BLaER1 (cell line): ENCODE data around the gene FAM221A.

Experiments used
- H3K27ac ChIP-seq: shearing (Covaris generic); formaldehyde crosslinking; 2 replicates; pipeline ENCODE4 v1.8.1; 2022
- H3K27me3 ChIP-seq: shearing (Covaris generic); formaldehyde crosslinking; 2 replicates; pipeline ENCODE4 v1.8.1; 2022
- H3K36me3 ChIP-seq: shearing (Covaris generic); formaldehyde crosslinking; 2 replicates; pipeline ENCODE4 v1.8.1; 2022
- H3K4me1 ChIP-seq: shearing (Covaris generic); formaldehyde crosslinking; 2 replicates; pipeline ENCODE4 v1.8.1; 2022
- H3K4me2 ChIP-seq: shearing (Covaris generic); formaldehyde crosslinking; 2 replicates; pipeline ENCODE4 v1.8.1; 2022
- H3K4me3 ChIP-seq: shearing (Covaris generic); formaldehyde crosslinking; 2 replicates; pipeline ENCODE4 v1.8.1; 2022
- H3K9ac ChIP-seq: shearing (Covaris generic); formaldehyde crosslinking; 2 replicates; pipeline ENCODE4 v1.8.1; 2022
- H3K9me3 ChIP-seq: shearing (Covaris generic); formaldehyde crosslinking; 2 replicates; pipeline ENCODE4 v1.8.1; 2022
- H4K20me1 ChIP-seq: shearing (Covaris generic); formaldehyde crosslinking; 2 replicates; pipeline ENCODE4 v1.8.1; 2022
- Cebpa-rat ChIP-seq: shearing (Covaris generic); IDR thresholded peaks from 2 replicates; pipeline ENCODE4 v1.8.1; 2022

Gene FAM221A

DNA sequence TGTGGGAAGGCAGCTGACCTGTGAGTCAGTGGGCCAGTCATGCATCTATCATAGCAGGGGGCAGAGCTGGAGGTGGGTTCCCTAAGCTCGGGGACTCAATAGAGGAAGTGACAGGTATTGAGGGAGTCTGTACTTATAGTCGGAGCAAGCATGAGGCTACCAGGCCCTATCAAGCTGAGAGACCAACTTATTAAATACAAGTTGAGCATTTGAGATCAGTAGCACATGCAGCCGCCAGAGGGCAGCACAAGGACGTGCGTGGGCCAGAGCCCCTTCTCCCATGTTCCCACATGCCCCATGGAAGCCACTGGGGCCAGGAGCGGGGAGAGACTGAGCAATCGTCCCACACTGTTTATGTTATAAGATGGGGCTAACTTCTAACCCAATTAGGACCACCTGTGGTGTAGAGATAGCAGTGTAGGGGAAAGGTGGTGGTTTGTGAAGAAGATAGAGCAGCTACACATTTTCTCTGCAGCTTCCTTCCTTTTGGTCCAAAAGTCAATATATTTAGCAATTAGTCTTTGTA is 17.0 kb downstream of the FAM221A start:
- H3K4me2 ChIP-seq: no peak overlapping the region

DNA sequence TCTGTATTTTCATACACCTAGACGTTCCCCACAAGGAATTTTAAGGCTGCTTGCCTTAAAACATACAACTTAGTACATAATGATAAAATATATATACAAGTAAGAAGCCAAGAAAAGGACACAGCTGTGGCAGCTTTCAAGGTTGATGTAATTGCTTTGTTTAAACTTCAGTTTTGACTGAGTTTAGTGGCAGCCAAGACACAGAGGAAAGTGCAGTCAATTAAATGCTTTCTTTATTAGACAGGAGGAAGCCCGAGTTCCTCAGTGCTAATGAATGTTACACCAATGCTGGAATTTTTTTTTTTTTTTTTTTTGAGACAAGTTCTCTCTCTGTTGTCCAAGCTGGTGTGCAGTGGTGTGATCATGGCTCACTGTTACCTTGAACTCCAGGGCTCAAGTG is 18.8 kb downstream of the FAM221A start:
- peaks cover 78% of the 10 kb centered on the region for H3K36me3 ChIP-seq
- TF ChIP-seq Cebpa-rat: no peak
- peaks cover 15% of the 10 kb centered on the region for H3K9me3 ChIP-seq
- no peaks in the 10 kb centered on the region for H3K4me1 ChIP-seq
- H3K4me2 ChIP-seq: no peak overlapping the region
- no peaks in the 10 kb centered on the region for H3K27me3 ChIP-seq
- H4K20me1 ChIP-seq: no peaks in the 10 kb centered on the region
- no peak overlapping the region for H3K27ac ChIP-seq
- no peak overlapping the region for H3K9ac ChIP-seq
- no peak overlapping the region for H3K4me3 ChIP-seq

More for the DNA sequence above, 17.0 kb downstream of the FAM221A start:
- peaks cover 12% of the 10 kb centered on the region for H3K9me3 ChIP-seq
- no peaks in the 10 kb centered on the region for H3K4me1 ChIP-seq
- H3K27ac ChIP-seq: no peak overlapping the region
- TF ChIP-seq Cebpa-rat: no peak
- H4K20me1 ChIP-seq: no peaks in the 10 kb centered on the region
- no peak overlapping the region for H3K9ac ChIP-seq
- H3K27me3 ChIP-seq: no peaks in the 10 kb centered on the region
- no peak overlapping the region for H3K4me3 ChIP-seq
- H3K36me3 ChIP-seq: peaks cover 80% of the 10 kb centered on the region

DNA sequence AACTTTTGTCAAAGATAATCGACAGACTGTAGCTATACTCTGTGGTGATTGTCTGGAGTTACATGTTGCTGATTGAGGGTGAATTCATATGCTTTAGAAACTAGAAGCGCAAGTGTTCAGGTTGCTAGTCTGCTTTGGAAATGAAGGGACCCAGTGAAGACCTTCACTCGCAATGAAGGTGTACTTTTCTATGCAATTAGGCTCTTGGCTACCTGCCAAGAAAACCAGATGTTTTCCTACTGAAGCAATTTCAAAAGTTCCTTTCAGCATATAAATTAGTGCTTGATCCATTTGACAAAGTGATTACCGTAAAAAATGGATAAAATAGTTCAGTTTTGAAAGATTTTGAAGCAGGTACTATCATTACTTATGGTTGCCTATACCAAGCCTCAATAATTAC is 20.0 kb downstream of the FAM221A start:
- H3K9me3 ChIP-seq: peaks cover 25% of the 10 kb centered on the region
- H3K4me2 ChIP-seq: no peak overlapping the region
- H3K4me1 ChIP-seq: no peaks in the 10 kb centered on the region
- no peak overlapping the region for H3K9ac ChIP-seq
- H3K4me3 ChIP-seq: no peak overlapping the region
- TF ChIP-seq Cebpa-rat: no peak
- no peak overlapping the region for H3K27ac ChIP-seq
- H4K20me1 ChIP-seq: no peaks in the 10 kb centered on the region
- H3K36me3 ChIP-seq: peaks cover 78% of the 10 kb centered on the region
- no peaks in the 10 kb centered on the region for H3K27me3 ChIP-seq

DNA sequence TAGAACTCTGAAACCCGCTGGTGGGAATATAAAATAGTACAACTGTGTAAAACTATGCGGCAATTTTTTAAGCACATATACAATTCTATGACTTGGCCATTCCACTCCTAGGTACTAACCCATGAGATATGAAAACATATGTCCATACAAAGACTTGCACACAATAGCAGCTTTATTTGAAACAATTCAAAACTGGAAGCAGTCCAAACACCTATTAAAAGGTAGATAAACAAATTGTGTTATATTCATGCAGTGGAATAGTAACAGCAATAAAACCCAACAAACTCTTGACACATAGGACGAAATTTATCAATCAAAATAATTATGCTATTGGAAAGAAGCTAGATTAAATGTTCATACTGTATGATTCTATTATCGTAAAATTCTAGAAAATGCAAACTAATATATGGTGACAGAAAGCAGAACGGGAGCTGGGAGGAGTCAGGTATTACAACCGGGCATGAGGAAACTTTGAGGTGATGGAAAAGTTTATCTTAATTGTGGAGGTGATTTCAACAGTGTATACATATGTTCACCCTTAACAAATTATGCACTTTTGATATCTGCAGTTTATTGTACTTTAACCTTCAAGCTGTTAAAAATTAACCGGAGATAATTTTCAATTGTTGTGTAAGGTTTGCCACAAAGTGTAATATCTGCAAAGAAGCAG is 29.2 kb downstream of the FAM221A start:
- H3K27ac ChIP-seq: no peak overlapping the region
- TF ChIP-seq Cebpa-rat: no peak
- no peaks in the 10 kb centered on the region for H3K4me1 ChIP-seq
- H3K9ac ChIP-seq: no peak overlapping the region
- no peak overlapping the region for H3K4me3 ChIP-seq
- H3K36me3 ChIP-seq: peaks cover 25% of the 10 kb centered on the region
- no peaks in the 10 kb centered on the region for H4K20me1 ChIP-seq
- no peak overlapping the region for H3K4me2 ChIP-seq
- no peaks in the 10 kb centered on the region for H3K27me3 ChIP-seq
- peaks cover 21% of the 10 kb centered on the region for H3K9me3 ChIP-seq

DNA sequence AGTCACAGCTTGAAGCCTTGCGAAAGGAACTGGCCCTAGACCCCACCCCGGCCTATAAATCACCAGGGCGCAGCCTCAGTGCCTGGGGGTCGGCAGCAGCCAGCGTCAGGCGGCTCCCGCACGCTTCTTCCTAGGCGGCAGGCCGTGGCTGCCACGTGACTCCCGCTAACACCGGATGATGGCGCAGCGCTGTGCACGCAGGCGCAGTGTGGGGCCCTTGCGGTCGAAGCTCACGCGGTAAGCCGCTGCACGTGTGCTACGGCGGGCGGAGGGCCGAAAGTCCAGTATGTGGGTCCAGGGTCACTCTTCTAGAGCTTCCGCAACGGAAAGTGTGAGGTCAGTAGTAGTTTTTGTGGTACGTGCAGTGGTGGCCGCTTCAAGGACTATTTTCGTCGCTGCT is 30.0 kb downstream of the FAM221A start, which contains the start of gene STK31:
STK31 (plus strand) TSS at position 220 of the 400 bp plus-strand sequence; CDS start at position 287, 67 bp downstream.
- no peak for TF ChIP-seq Cebpa-rat
- Histone ChIP-seq H3K4me3 (no peak within 1 kb of the TSS), H3K9ac (no peak within 1 kb of the TSS), H3K9me3 (peaks cover 13% of the 10 kb centered on the region), H3K4me1 (no peaks in the 10 kb centered on the region), H3K4me2 (no peak within 1 kb of the TSS), H3K27me3 (no peaks in the 10 kb centered on the region), H3K36me3 (peaks cover 17% of the 10 kb centered on the region), H4K20me1 (no peaks in the 10 kb centered on the region), H3K27ac (no peak within 1 kb of the TSS)

DNA sequence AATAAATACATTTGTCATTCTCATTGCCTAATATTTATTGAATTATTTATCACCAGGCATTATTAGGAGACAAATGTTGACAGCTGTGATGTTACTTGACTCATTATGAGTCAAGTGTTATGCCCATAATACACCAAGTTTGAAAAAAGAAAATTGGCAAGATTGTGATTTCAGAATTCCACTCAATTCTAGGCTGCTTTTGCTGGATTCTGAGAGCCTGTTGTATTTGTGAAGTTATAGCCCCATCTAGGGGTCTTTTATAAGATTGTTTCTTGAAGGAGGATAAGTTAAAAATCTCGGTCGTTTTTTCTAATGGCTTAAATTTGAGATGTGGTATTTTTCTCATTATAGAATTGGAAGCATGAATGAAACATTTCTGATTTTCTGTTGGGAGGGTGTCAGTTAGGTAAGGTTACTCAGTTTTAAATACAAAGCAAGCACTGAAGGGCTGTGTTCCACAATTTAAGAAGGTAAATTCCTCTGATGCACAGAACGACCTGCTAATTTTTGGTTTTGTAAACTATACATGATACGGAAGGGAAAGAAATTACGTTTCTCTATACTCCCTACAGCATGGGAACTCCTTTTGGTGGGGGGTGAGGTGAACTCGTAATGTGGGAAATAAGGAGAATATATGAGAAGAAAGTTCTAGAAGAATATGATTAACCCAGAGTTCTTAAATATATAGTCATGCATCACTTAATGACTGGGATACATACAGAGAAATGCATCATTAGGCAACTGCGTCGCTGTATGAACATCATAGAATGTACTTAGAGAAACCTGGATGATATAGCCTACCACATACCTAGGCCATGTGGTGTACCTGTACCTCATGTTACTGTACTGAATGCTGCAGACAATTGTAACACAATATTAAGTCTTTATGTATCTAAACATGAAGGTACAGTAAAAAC is 32.6 kb downstream of the FAM221A start:
- Histone ChIP-seq H3K4me3 (no peak overlapping the region), H3K4me2 (no peak overlapping the region)

DNA sequence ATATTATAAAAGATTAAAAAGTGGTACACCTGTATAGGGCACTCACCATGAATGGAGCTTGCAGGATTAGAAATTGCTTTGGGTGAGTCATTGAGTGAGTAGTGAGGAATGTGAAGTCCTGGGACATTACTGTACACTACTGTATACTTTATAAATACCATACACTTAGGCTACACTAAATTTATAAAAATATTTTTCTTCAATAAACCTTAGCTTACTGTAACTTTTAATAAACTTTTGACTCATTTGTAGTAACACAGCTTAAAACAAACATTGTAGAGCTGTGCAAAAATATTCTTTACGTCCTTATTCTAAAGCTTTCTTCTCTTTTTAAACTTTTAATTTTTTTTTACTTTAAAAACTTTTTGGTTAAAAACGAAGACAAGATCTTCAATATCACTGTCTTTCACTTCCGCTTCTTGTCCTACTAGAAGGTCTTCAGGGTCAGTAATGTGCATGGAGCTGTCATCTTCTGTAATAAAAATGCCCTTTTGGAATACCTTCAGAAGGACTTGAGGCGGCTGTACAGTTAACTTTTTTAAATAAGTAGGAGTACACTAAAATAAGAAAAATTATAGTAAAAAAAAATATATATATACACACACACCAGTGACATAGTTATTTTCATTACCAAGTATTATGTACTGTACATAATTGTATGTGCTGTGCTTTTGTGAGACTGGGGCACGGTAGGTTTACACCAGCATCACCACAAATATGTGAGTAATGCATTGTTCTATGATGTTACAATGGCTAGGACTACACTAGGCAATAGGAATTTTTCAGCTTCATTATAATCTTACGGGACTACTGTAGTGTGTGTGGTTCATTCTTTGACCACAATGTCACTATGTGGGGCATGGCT is 33.5 kb downstream of the FAM221A start:
- no peak for TF ChIP-seq Cebpa-rat
- H3K4me3 ChIP-seq: no peak overlapping the region
- H3K36me3 ChIP-seq: no peaks in the 10 kb centered on the region
- H4K20me1 ChIP-seq: no peaks in the 10 kb centered on the region
- no peaks in the 10 kb centered on the region for H3K9me3 ChIP-seq
- no peaks in the 10 kb centered on the region for H3K27me3 ChIP-seq
- no peak overlapping the region for H3K4me2 ChIP-seq
- H3K4me1 ChIP-seq: no peaks in the 10 kb centered on the region
- H3K27ac ChIP-seq: no peak overlapping the region
- H3K9ac ChIP-seq: no peak overlapping the region

More for the DNA sequence above, 32.6 kb downstream of the FAM221A start:
- Histone ChIP-seq H3K9me3 (no peaks in the 10 kb centered on the region), H3K27me3 (no peaks in the 10 kb centered on the region), H3K27ac (no peak overlapping the region), H3K36me3 (no peaks in the 10 kb centered on the region), H3K4me1 (no peaks in the 10 kb centered on the region), H4K20me1 (no peaks in the 10 kb centered on the region), H3K9ac (no peak overlapping the region)
- no peak for TF ChIP-seq Cebpa-rat

DNA sequence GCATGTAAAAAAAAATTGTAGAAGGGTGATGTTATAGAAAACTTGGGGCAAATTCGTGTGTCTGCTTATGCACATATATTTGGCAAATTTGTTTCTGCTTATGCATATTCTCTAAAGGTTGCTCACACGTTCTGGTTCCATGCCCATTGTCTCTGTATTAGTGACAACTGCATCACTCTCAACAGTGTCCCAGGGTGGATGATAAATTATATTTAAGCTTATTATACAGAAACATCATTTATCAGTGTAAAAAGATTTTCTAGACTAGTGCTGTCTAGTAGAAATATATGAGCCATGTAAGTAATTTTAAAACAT is 34.1 kb downstream of the FAM221A start:
- H3K36me3 ChIP-seq: no peaks in the 10 kb centered on the region
- no peaks in the 10 kb centered on the region for H3K4me1 ChIP-seq
- no peaks in the 10 kb centered on the region for H4K20me1 ChIP-seq
- TF ChIP-seq Cebpa-rat: no peak
- H3K9ac ChIP-seq: no peak overlapping the region
- H3K4me2 ChIP-seq: no peak overlapping the region
- no peak overlapping the region for H3K4me3 ChIP-seq
- no peak overlapping the region for H3K27ac ChIP-seq
- no peaks in the 10 kb centered on the region for H3K27me3 ChIP-seq
- H3K9me3 ChIP-seq: no peaks in the 10 kb centered on the region

DNA sequence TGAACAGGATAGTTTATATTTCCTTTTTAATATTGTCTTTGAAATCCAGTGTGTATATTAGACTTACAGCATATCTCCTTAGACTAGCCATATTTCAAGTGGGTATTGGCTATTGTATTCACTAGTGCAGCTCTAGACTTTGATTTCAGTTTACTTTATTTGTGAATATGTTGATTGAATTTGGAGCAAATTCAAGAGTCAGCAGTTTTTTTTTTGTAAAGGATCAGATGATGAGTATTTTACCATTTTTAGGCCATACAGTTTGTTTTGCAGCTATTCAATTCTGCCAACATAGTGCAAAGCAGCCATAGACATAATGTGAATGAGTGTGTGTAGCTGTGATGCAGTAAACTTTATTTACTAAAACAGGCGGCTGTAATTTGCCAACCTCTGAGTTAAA is 34.6 kb downstream of the FAM221A start:
- Histone ChIP-seq H3K36me3 (no peaks in the 10 kb centered on the region), H3K27me3 (no peaks in the 10 kb centered on the region), H3K4me3 (no peak overlapping the region), H3K4me2 (no peak overlapping the region), H4K20me1 (no peaks in the 10 kb centered on the region), H3K9ac (no peak overlapping the region), H3K9me3 (no peaks in the 10 kb centered on the region), H3K4me1 (no peaks in the 10 kb centered on the region), H3K27ac (no peak overlapping the region)
- TF ChIP-seq Cebpa-rat: no peak
